ENCODE data around the gene MYLK4. TPM values are rescaled to one million over a fixed set of nuclear protein-coding genes. Genes with fewer than 3 reads are reported as not detected.

Gene MYLK4
- total RNA-seq, 1 donor from 2014 or later: 0.51 TPM

GRCh38 chr6:2760882-2761842 is 10.4 kb upstream of the MYLK4 start:
- intact Hi-C loops (cut with DNase I): no loop called here
- DNase-seq (ENCODE audit: low spot score): no peak

DNA sequence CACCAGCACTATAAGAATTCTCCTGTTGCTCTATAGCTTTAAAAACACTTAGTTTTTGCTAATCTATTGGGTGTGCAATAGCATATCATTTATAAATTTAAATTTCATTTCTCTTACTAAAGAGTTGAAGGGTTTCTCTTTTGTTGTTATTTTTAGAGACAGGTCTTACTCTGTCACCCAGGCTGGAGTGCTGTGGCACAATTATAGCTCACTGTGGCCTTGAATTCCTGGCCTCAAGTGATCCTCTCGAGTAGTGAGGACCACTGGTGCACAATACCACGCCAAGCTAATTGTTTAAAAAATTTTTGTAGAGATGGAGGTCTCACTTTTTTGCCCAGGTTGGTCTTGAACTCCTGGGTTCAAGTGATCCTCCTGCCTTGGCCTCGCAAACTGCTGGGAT is 8.3 kb upstream of the MYLK4 start:
- DNase-seq (ENCODE audit: low spot score): no peak
- intact Hi-C loops (cut with DNase I): no loop called here

DNA sequence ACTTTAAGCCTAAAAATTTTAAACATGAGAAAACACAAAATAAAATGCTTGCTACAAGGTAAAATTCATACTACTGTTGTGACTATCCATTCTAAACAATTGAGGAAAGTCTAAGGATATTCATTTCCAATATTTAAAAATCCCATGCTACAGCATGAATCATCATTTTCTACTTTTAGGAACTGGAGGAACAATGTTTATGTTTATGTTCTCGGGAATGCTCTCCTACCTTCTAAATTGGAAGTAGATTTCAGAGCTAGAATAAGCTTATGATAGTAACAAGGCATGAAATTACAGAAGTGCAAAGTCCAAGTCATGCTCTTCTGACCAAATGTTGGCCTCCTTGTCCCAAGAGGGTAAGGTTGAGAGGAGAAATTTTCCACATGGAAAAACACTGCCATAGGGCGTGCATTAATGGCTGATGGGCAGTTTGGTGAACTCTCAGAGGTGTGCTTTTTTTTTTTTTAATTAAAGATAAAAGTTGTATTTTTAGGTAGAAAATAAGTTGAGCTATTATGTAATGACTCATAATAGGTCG is 6.0 kb upstream of the MYLK4 start:
- intact Hi-C loops (cut with DNase I): no loop called here
- no peak for DNase-seq (ENCODE audit: low spot score)

GRCh38 chr6:2756241-2756640 is 5.5 kb upstream of the MYLK4 start:
- intact Hi-C loops (cut with DNase I): no loop called here
- no peak for DNase-seq (ENCODE audit: low spot score)

- intact Hi-C loops (cut with DNase I): no loop called here
- DNase-seq (ENCODE audit: low spot score): no peak
Observed at GRCh38 chr6:2755456-2755855, 4.7 kb upstream of the MYLK4 start.

GRCh38 chr6:2754911-2755310 is 4.2 kb upstream of the MYLK4 start:
- intact Hi-C loops (cut with DNase I): loop anchor here (5.0 kb wide), 1 partner anchor 1158 kb away; no protein-coding TSS in a partner anchor
- no peak for DNase-seq (ENCODE audit: low spot score)

GRCh38 chr6:2754393-2754792 is 3.7 kb upstream of the MYLK4 start:
- intact Hi-C loops (cut with DNase I): loop anchor here (5.0 kb wide), 1 partner anchor 1157 kb away; no protein-coding TSS in a partner anchor

DNA sequence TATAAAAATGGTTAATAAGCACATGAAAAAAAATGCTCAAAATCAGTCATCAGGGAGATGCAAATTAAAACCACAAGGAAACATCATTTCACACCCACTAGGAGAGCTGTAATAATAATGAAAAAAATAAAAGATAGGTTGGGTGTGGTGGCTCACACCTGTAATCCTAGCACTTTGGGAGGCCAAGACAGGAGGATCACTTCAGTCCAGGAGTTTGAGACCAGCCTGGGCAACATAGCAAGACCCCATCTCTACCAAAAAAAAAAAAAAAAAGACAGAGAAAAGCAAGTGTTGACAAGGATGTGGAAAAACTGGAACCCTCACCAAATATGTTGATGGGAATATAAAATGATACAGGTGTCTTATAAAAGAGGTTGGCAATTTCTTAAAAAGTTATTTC is 3.0 kb upstream of the MYLK4 start:
- DNase-seq (ENCODE audit: low spot score): no peak
- intact Hi-C loops (cut with DNase I): loop anchor here (5.0 kb wide), 1 partner anchor 1156 kb away; no protein-coding TSS in a partner anchor

More at GRCh38 chr6:2754393-2754792, 3.7 kb upstream of the MYLK4 start:
- no peak for DNase-seq (ENCODE audit: low spot score)

- DNase-seq (ENCODE audit: low spot score): no peak
- intact Hi-C loops (cut with DNase I): loop anchor here (5.0 kb wide), 1 partner anchor 1156 kb away; no protein-coding TSS in a partner anchor
Observed at GRCh38 chr6:2753110-2753489, 2.4 kb upstream of the MYLK4 start.

GRCh38 chr6:2752477-2753109 is 1.9 kb upstream of the MYLK4 start:
- DNase-seq (ENCODE audit: low spot score): no peak
- intact Hi-C loops (cut with DNase I): loop anchor here (5.0 kb wide), 1 partner anchor 1155 kb away; no protein-coding TSS in a partner anchor

- intact Hi-C loops (cut with DNase I): loop anchor here (5.0 kb wide), 1 partner anchor 1155 kb away; no protein-coding TSS in a partner anchor
- no peak for DNase-seq (ENCODE audit: low spot score)
Observed at GRCh38 chr6:2751871-2752270, 1.1 kb upstream of the MYLK4 start.

GRCh38 chr6:2749969-2750600 is 637 bp downstream of the MYLK4 start:
- intact Hi-C loops (cut with DNase I): loop anchor here (5.0 kb wide), 1 partner anchor 1153 kb away; no protein-coding TSS in a partner anchor
- DNase-seq (ENCODE audit: low spot score): no peak

- DNase-seq (ENCODE audit: low spot score): no peak
- intact Hi-C loops (cut with DNase I): no loop called here
Observed at GRCh38 chr6:2748183-2748582, 2.5 kb downstream of the MYLK4 start.

DNA sequence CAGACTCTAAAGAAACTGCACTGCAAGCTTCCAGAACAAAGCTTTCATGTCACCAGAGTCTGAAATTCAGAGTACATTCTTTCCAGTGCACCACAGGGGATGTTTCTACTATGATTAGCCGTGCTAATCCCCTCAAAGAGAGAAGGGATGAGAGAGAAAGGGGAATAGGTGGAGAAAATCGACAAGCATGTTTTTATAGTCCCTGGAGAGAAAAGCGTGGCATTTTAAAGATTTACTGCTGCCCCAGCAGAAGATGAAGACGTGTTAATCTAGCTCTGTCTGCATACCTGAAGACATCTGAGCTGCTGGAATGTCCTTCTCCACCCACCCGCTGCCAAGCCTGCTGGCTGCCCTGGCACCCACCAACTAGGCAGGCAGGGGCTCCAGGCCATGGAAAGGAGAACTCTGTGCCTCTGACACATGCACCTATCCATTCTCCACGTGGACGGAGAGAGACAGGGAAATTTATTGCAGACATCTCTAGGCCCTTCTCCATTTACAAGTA is 4.1 kb downstream of the MYLK4 start:
- intact Hi-C loops (cut with DNase I): no loop called here
- no peak for DNase-seq (ENCODE audit: low spot score)

GRCh38 chr6:2745246-2745645 is 5.5 kb downstream of the MYLK4 start:
- DNase-seq (ENCODE audit: low spot score): no peak
- intact Hi-C loops (cut with DNase I): no loop called here

DNA sequence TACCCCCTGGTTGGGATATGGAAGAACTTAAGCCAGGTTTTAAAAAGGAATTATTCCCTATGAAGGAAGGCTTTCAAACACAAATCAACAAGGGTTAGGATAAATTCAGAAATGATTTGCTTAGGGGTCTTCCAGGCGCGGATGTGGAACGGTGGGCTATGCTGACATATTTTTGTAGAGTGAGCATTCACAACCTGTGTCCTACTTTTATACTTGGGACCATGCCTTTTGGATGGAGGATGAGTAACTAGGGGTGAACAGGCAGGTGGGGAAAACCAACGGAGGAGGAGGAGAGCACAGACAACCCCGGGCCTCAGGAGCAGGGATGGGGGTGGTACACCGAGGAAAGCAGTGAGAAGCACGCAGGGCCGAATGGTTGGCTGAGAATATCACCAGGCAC is 5.9 kb downstream of the MYLK4 start:
- DNase-seq (ENCODE audit: low spot score): no peak
- intact Hi-C loops (cut with DNase I): no loop called here

- no peak for DNase-seq (ENCODE audit: low spot score)
- intact Hi-C loops (cut with DNase I): no loop called here
Observed at GRCh38 chr6:2744209-2744771, 6.4 kb downstream of the MYLK4 start.

DNA sequence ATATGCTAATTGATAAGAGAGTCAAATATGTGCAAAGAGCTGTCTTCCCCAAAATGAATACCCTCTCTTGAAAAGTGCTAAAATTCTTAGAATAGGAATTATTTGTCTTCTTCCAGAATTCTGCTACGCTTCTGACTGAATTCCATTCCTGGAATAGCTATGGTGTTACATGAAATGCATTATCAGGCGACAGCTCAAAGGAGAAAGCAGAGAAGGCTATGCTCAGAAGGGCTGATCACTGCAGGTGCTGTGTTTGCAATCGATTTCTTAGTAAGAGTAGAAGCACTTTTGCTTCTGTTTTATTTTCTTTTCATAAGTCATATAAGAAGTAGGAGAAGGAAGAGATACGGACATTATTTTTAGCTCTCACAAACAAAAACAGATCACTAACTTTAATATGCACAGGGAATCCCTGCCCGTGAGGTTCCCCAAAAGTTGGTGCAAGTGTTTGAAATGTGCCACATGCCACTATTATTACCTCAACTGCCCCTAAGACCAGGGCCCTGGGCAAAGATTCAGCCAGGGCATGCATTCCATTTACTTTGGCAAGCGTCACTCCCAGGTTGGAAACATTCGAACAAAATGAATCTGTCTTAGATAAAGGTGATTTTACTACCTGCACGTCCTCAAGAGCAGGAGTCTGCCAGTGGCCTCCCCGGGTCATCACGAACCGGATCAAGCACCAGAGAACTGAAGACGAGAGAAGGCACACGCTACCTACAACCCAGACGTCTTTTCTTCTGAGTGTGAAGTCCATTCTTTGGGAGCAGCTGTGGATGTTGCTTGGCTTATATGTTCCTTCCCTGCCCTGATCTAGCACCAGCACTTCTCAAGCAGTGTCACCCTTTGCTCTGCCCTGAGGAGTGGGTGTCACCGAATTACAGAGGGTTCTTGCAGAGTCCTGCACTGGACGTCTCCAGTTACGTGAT is 7.2 kb downstream of the MYLK4 start:
- no peak for DNase-seq (ENCODE audit: low spot score)
- intact Hi-C loops (cut with DNase I): no loop called here

Measured in cardiac septum (tissue), 1 donor.